Stomach (tissue), 9 donors: ENCODE data around the gene POU4F2. TPM values are rescaled to one million over a fixed set of nuclear protein-coding genes. Genes with fewer than 3 reads are reported as not detected.

ENCODE experiments used
- DNase-seq, 2 donors: peaks; one replicate each; pipeline versions ENCODE4 v3.0.0 to v3.0.0-alpha.2; 2013 to 2019
- H3K27ac ChIP-seq, 5 donors: fragments of 200-600 bp in 4 of 5; sonication (generic) in 4 of 5; one replicate each; pipeline ENCODE4 v1.5.1; 2013 to 2019; ENCODE audit warnings: mild to moderate bottlenecking in 1 of 5, moderate library complexity in 1 of 5
- H3K27me3 ChIP-seq, 3 donors: fragments of 200-600 bp; sonication (generic); one replicate each; pipeline ENCODE4 v1.5.1; 2017 to 2019; ENCODE audit warnings: mixed run types in 1 of 3
- H3K36me3 ChIP-seq, 4 donors: fragments of 200-600 bp; sonication (generic); 1 replicate in 3 of 4; 2 replicates in 1 of 4; pipeline ENCODE4 v1.5.1; 2016 to 2019
- H3K4me1 ChIP-seq, 4 donors: fragments of 200-600 bp; sonication (generic); one replicate each; pipeline ENCODE4 v1.5.1; 2016 to 2019
- H3K4me3 ChIP-seq, 4 donors: fragments of 200-600 bp; sonication (generic) in 3 of 4; one replicate each; pipeline ENCODE4 v1.5.1; 2016 to 2019; ENCODE audit warnings: mild to moderate bottlenecking in 1 of 4
- H3K9me3 ChIP-seq, 4 donors: fragments of 200-600 bp; sonication (generic); one replicate each; pipeline ENCODE4 v1.5.1; 2016 to 2019
- CTCF ChIP-seq, 7 experiments: fragments of 450-650 bp in 4 of 7; fragments of 200-600 bp in 3 of 7; sonication (generic) in 3 of 7; IDR thresholded peaks; one replicate each; pipeline ENCODE4 v1.5.1; 2016 to 2019; ENCODE audit warnings: antibody characterized with exemption in 7 of 7, control low read depth in 2 of 7, mild to moderate bottlenecking in 1 of 7
- EP300 ChIP-seq: sonication (generic); formaldehyde crosslinking; IDR thresholded peaks from one replicate; pipeline ENCODE4 v1.6.1; 2017; ENCODE audit warnings: antibody characterized with exemption
- POLR2A ChIP-seq, 4 donors: fragments of 450-650 bp; IDR thresholded peaks; one replicate each; pipeline ENCODE4 v1.6.1; 2016; ENCODE audit warnings: antibody characterized with exemption in 4 of 4, control low read depth in 2 of 4, mild to moderate bottlenecking in 1 of 4, moderate library complexity in 1 of 4
- POLR2AphosphoS5 ChIP-seq, 3 donors: sonication (generic); formaldehyde crosslinking; IDR thresholded peaks; one replicate each; pipeline ENCODE4 v1.6.1; 2016; ENCODE audit warnings: antibody characterized with exemption in 3 of 3
- WGBS, 5 donors: extraction: QIAGEN DNeasy Blood & Tissue Kit in 3 of 5; methylation state at CpG; one replicate each; pipeline versions ENCODE4 v1.1.5 to v1.1.7; 2013 to 2018; 5-methylcytosine and 5-hydroxymethylcytosine counted together
- intact Hi-C: fragments of 100-400 bp; cut with DNase I; formaldehyde crosslinking; loops from one replicate; pipeline ENCODE4 v1.15.1; 2023; ENCODE audit warnings: low total_unique reads
- polyA plus RNA-seq, 3 donors: library from polyadenylated mRNA; stranded (reverse); fragments of 200-250 nt; gene quantifications; one replicate each; pipeline ENCODE4 v1.2.3, GENCODE V29; 2013
- total RNA-seq, 5 donors: library from RNA; depleted of rRNA; stranded (reverse); fragments of >200 nt; gene quantifications; one replicate each; pipeline versions ENCODE4 v1.1.0 to v1.2.3, GENCODE V29; 2014 to 2016
- donor health status: healthy with polysubstance abuse.
- donor health status: Bipolar disorder and iron deficiency.
- donor health status: healthy.

POU4F2 gene
- total and polyA plus RNA-seq, 8 donors, result not detected

- Histone ChIP-seq H3K4me1 (peaks cover 4 to 36% (median 13%) of the 10 kb centered on the region in 4 donors), H3K9me3 (peaks cover 0 to 19% (median 0%) of the 10 kb centered on the region in 4 donors), H3K27me3 (peaks cover 35 to 98% (median 66%) of the 10 kb centered on the region in 3 donors), H3K27ac (no peak overlapping the region), H3K36me3 (no peaks in the 10 kb centered on the region), H3K4me3 (no peak overlapping the region)
- intact Hi-C loops, result no loop called here
- DNase-seq, result peak in 1 of 2 donors; percentile 44
- 5 to 12% (median 10%) methylated on average over 6 of the region's 6 CpGs for WGBS, 5 donors
- TF ChIP-seq POLR2A (IDR thresholded peaks at IDR 0.05) (no peak), EP300 (no peak), CTCF (IDR thresholded peaks at IDR 0.05) (no peak), POLR2AphosphoS5 (IDR thresholded peaks at IDR 0.05) (no peak)
Observed at GRCh38 chr4:146643812-146644401, 5.2 kb downstream of the POU4F2 start.

- Histone ChIP-seq H3K27me3 (peaks cover 23 to 98% (median 64%) of the 10 kb centered on the region in 3 donors), H3K36me3 (no peaks in the 10 kb centered on the region), H3K4me3 (no peak overlapping the region), H3K4me1 (peaks cover 0 to 16% (median 3%) of the 10 kb centered on the region in 4 donors), H3K27ac (no peak overlapping the region), H3K9me3 (peaks cover 0 to 8% (median 0%) of the 10 kb centered on the region in 4 donors)
- TF ChIP-seq EP300 (no peak), POLR2A (IDR thresholded peaks at IDR 0.05) (no peak), POLR2AphosphoS5 (IDR thresholded peaks at IDR 0.05) (no peak), CTCF (IDR thresholded peaks at IDR 0.05) (no peak)
- 1 to 2% (median 2%) methylated on average over 6 of the region's 6 CpGs for WGBS, 5 donors
- intact Hi-C loops, result no loop called here
- DNase-seq, result no peak
Observed at GRCh38 chr4:146645921-146646320, 7.2 kb downstream of the POU4F2 start.

GRCh38 chr4:146646593-146647325 is 8.1 kb downstream of the POU4F2 start:
- 4 to 9% (median 8%) methylated on average over 13 of the region's 13 CpGs for WGBS, 5 donors
- intact Hi-C loops, result no loop called here
- peaks cover 0 to 8% (median 0%) of the 10 kb centered on the region in 4 donors for H3K9me3 ChIP-seq
- no peaks in the 10 kb centered on the region for H3K36me3 ChIP-seq
- H3K27me3 ChIP-seq, result peaks cover 22 to 98% (median 57%) of the 10 kb centered on the region in 3 donors
- TF ChIP-seq POLR2AphosphoS5 (IDR thresholded peaks at IDR 0.05), result no peak
- no peak for TF ChIP-seq EP300
- no peak for TF ChIP-seq POLR2A (IDR thresholded peaks at IDR 0.05)
- no peak for TF ChIP-seq CTCF (IDR thresholded peaks at IDR 0.05)
- H3K4me1 ChIP-seq, result peaks cover 0 to 16% (median 3%) of the 10 kb centered on the region in 4 donors
- no peak overlapping the region for H3K27ac ChIP-seq
- no peak overlapping the region for H3K4me3 ChIP-seq
- DNase-seq, result no peak

GRCh38 chr4:146647615-146648460 is 9.1 kb downstream of the POU4F2 start:
- Histone ChIP-seq H3K9me3 (peaks cover 0 to 4% (median 0%) of the 10 kb centered on the region in 4 donors), H3K36me3 (no peaks in the 10 kb centered on the region), H3K27ac (no peak overlapping the region), H3K4me3 (no peak overlapping the region), H3K27me3 (peaks cover 22 to 98% (median 58%) of the 10 kb centered on the region in 3 donors), H3K4me1 (peaks cover 0 to 16% (median 3%) of the 10 kb centered on the region in 4 donors)
- TF ChIP-seq POLR2AphosphoS5 (IDR thresholded peaks at IDR 0.05) (no peak), EP300 (no peak), CTCF (IDR thresholded peaks at IDR 0.05) (no peak), POLR2A (IDR thresholded peaks at IDR 0.05) (no peak)
- WGBS, 5 donors, result 4 to 8% (median 5%) methylated on average over 36 to 46 of the region's 46 CpGs
- no peak for DNase-seq
- intact Hi-C loops, result no loop called here
